Spinal cord (tissue), 10 donors: Measurements from ENCODE around the gene MYL10. TPM values are rescaled to one million over a fixed set of nuclear protein-coding genes. Genes with fewer than 3 reads are reported as not detected.

Experiments
- DNase-seq, 6 donors: peaks; one replicate each; pipeline versions ENCODE4 v3.0.0 to v3.0.0-alpha.2; 2013 to 2015; ENCODE audit warnings: low spot score in 6 of 6, low read depth in 4 of 6
- H3K27ac ChIP-seq: one replicate; pipeline ENCODE4 v1.5.1; 2013; ENCODE audit warnings: low read depth, low read length, control low read depth
- H3K27me3 ChIP-seq: one replicate; pipeline ENCODE4 v1.6.1; 2013; ENCODE audit warnings: low read length; ENCODE audit not compliant: control insufficient read depth, insufficient read depth
- H3K36me3 ChIP-seq: one replicate; pipeline ENCODE4 v1.6.1; 2013; ENCODE audit warnings: low read length; ENCODE audit not compliant: control insufficient read depth, insufficient read depth
- H3K4me1 ChIP-seq: one replicate; pipeline ENCODE4 v1.6.1; 2013; ENCODE audit warnings: low read length; ENCODE audit not compliant: control insufficient read depth, insufficient read depth
- H3K4me3 ChIP-seq: one replicate; pipeline ENCODE4 v1.5.1; 2013; ENCODE audit warnings: low read depth, low read length, control low read depth
- H3K9me3 ChIP-seq: one replicate; pipeline ENCODE4 v1.6.1; 2013; ENCODE audit warnings: low read length; ENCODE audit not compliant: control insufficient read depth, insufficient read depth
- WGBS: methylation state at CpG from one replicate; pipeline ENCODE4 v1.1.5; 2013; ENCODE audit warnings: missing lambda C conversion rate; ENCODE audit not compliant: insufficient coverage; 5-methylcytosine and 5-hydroxymethylcytosine counted together
- polyA plus RNA-seq, 2 donors: library from polyadenylated mRNA; unstranded; fragments of 120-200 nt; gene quantifications; one replicate each; pipeline ENCODE4 v1.2.1, GENCODE V29; 2013; ENCODE audit not compliant: insufficient read length in 2 of 2
- total RNA-seq, 2 donors: library from RNA; depleted of rRNA in 1 of 2; stranded (reverse); fragments of 120-200 nt in 1 of 2; fragments of >200 nt in 1 of 2; gene quantifications; one replicate each; pipeline versions ENCODE4 v1.2.3 to v1.2.4, GENCODE V29; 2013 to 2014
- donor health status: healthy.

MYL10 gene
- total and polyA plus RNA-seq, 4 donors, result 0.44 TPM; not detected in 3

- DNase-seq, result no peak
- Histone ChIP-seq H3K4me3 (no peak overlapping the region), H3K4me1 (peaks cover 4% of the 10 kb centered on the region), H3K36me3 (no peaks in the 10 kb centered on the region), H3K27ac (no peak overlapping the region), H3K27me3 (no peaks in the 10 kb centered on the region), H3K9me3 (peaks cover 3% of the 10 kb centered on the region)
- 96% methylated on average over 3 of the region's 3 CpGs for WGBS
Measured at GRCh38 chr7:101582971-101583370, 46.1 kb downstream of the MYL10 start.

DNA sequence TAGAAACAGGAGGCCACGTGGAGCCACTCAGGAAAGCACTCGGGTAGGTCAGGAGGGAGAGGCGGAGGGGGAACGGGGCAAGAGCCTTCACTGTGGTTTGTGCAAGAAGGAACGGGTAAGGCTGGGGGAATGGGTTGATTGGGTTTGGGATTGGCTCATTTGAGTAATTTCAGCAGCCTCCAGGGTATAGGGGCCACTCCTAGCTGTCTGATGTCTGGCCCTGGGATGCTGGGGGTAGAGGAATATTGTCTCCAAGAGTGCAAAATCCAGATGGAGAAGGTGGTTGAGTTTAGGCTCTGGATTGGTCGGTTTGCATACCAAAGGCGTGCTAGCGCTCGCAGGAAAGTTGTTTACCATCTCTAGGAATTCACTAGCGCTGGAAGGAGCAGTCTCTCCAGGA, 47.2 kb downstream of the MYL10 start:
- Histone ChIP-seq H3K27ac (no peak overlapping the region), H3K9me3 (peaks cover 3% of the 10 kb centered on the region), H3K4me1 (peaks cover 4% of the 10 kb centered on the region), H3K4me3 (no peak overlapping the region), H3K27me3 (no peaks in the 10 kb centered on the region), H3K36me3 (no peaks in the 10 kb centered on the region)
- WGBS, result 75% methylated on average over 8 of the region's 10 CpGs
- DNase-seq, result no peak

- Histone ChIP-seq H3K9me3 (peaks cover 3% of the 10 kb centered on the region), H3K4me3 (no peak overlapping the region), H3K36me3 (no peaks in the 10 kb centered on the region), H3K27me3 (no peaks in the 10 kb centered on the region), H3K27ac (no peak overlapping the region), H3K4me1 (no peaks in the 10 kb centered on the region)
- 86% methylated on average over 4 of the region's 7 CpGs for WGBS
- DNase-seq, result no peak
Measured at GRCh38 chr7:101580596-101580995, 48.5 kb downstream of the MYL10 start.

GRCh38 chr7:101578552-101578951, 50.5 kb downstream of the MYL10 start:
- H3K4me3 ChIP-seq, result no peak overlapping the region
- peaks cover 3% of the 10 kb centered on the region for H3K9me3 ChIP-seq
- DNase-seq, result no peak
- H3K4me1 ChIP-seq, result no peaks in the 10 kb centered on the region
- no peaks in the 10 kb centered on the region for H3K27me3 ChIP-seq
- no peaks in the 10 kb centered on the region for H3K36me3 ChIP-seq
- WGBS, result no CpG with 5 or more reads among the region's 1 CpG
- no peak overlapping the region for H3K27ac ChIP-seq

DNA sequence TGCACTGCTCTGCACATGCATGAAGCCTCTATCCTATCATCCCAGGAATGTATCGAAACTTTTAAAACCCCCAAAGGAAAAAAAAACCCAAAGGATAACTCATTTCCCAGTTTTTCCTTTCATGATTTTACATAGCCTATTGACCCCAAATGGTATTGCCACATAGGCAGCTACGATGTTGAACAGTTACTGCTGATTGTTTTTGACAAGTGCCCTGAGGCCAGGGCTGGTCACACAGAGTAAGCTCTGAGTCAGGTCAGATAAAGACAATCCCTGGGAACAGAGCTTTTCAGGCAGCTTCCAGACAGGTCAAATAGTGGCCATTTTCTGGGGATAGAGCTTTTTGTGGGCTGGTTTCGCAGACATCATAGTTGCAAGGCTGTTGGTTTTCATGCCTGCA, 52.1 kb downstream of the MYL10 start:
- 100% methylated on average over 3 of the region's 3 CpGs for WGBS

GRCh38 chr7:101575721-101576120, 53.4 kb downstream of the MYL10 start:
- Histone ChIP-seq H3K27ac (no peak overlapping the region), H3K9me3 (peaks cover 1% of the 10 kb centered on the region), H3K36me3 (no peaks in the 10 kb centered on the region), H3K4me1 (no peaks in the 10 kb centered on the region), H3K27me3 (no peaks in the 10 kb centered on the region), H3K4me3 (no peak overlapping the region)
- no peak for DNase-seq

More for the DNA sequence above, 52.1 kb downstream of the MYL10 start:
- no peak for DNase-seq
- Histone ChIP-seq H3K4me1 (no peaks in the 10 kb centered on the region), H3K27ac (no peak overlapping the region), H3K27me3 (no peaks in the 10 kb centered on the region), H3K4me3 (no peak overlapping the region), H3K9me3 (peaks cover 1% of the 10 kb centered on the region), H3K36me3 (no peaks in the 10 kb centered on the region)

DNA sequence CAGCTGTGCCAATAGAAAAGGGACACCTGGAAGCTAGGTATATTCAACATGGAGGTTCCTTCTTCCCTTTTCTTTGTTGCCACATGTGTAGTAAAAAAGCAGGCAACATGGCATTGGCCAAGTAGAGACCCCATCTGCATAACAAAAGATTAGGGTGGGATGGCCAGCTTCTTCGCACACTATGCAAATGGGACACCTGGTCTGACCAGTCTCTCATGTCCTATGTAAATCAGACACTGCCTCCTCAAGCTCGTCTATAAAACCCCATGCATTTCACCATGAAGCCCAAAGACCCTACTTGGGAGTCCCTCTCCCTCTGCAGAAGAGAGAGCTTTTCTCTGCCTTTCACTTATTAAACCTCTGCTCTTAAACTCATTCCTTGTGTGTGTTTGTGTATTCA, 53.9 kb downstream of the MYL10 start:
- H3K4me3 ChIP-seq, result no peak overlapping the region
- no peak for DNase-seq

GRCh38 chr7:101572156-101572555, 56.9 kb downstream of the MYL10 start:
- H3K9me3 ChIP-seq, result peaks cover 1% of the 10 kb centered on the region
- no peak for DNase-seq
- no CpG with 5 or more reads among the region's 2 CpGs for WGBS
- H3K4me3 ChIP-seq, result no peak overlapping the region
- H3K27ac ChIP-seq, result no peak overlapping the region
- no peaks in the 10 kb centered on the region for H3K4me1 ChIP-seq
- H3K27me3 ChIP-seq, result no peaks in the 10 kb centered on the region
- H3K36me3 ChIP-seq, result no peaks in the 10 kb centered on the region

More for the DNA sequence above, 53.9 kb downstream of the MYL10 start:
- H3K27me3 ChIP-seq, result no peaks in the 10 kb centered on the region
- no peaks in the 10 kb centered on the region for H3K36me3 ChIP-seq
- H3K4me1 ChIP-seq, result no peaks in the 10 kb centered on the region
- WGBS, result 33% methylated on average over 2 of the region's 2 CpGs
- H3K27ac ChIP-seq, result no peak overlapping the region
- H3K9me3 ChIP-seq, result peaks cover 1% of the 10 kb centered on the region

GRCh38 chr7:101567230-101567629, 61.9 kb downstream of the MYL10 start:
- Histone ChIP-seq H3K9me3 (peaks cover under 1% of the 10 kb centered on the region), H3K4me3 (no peak overlapping the region), H3K27ac (no peak overlapping the region), H3K4me1 (peaks cover 18% of the 10 kb centered on the region), H3K27me3 (no peaks in the 10 kb centered on the region), H3K36me3 (no peaks in the 10 kb centered on the region)
- peak in 4 of 6 donors; percentile 33 to 95 (median 58) for DNase-seq
- 15% methylated on average over 3 of the region's 7 CpGs for WGBS

GRCh38 chr7:101565601-101566209, 63.4 kb downstream of the MYL10 start:
- Histone ChIP-seq H3K4me3 (no peak overlapping the region), H3K36me3 (no peaks in the 10 kb centered on the region), H3K9me3 (no peaks in the 10 kb centered on the region), H3K27me3 (no peaks in the 10 kb centered on the region), H3K27ac (no peak overlapping the region), H3K4me1 (peaks cover 18% of the 10 kb centered on the region)
- no peak for DNase-seq
- WGBS, result 89% methylated on average over 6 of the region's 8 CpGs
